HG02981 (cell line): ENCODE results near the gene ZNF821.
"Not testable (repeated sequence)": the region's sequence is repeated elsewhere in the genome, so short reads cannot be mapped to it uniquely, and the experiment has no call there.

ENCODE experiments used
- ATAC-seq: cut with Tn5 transposase; IDR thresholded peaks from one replicate; pipeline ENCODE4 v1.9.1; 2021; ENCODE audit warnings: mild to moderate bottlenecking, moderate library complexity; ENCODE audit not compliant: unreplicated experiment

Gene ZNF821

DNA sequence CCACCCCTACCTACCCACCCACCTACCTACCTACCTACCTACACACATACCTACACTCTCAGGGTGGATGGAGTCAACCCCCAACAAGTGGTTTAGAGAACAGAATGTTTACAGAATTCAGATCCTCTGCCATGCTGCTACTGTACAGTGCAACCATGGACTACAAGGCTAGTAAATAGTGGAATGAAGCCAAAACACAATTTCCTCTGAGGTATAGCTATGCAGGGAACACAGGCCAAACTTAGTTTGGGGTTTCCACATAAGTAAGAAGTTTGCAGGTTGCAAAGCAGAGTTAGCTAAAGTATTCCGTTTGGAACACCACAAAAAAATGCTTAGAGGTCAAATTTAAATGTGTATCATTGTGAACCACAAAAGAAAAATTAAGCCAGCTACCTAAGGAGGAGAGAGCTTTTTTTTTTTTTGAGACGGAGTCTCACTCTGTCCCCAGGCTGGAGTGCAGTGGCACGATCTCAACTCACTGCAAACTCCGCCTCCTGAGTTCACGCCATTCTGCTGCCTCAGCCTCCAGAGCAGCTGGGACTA is 72.7 kb downstream of the ZNF821 start:
- ATAC-seq, result no peak

DNA sequence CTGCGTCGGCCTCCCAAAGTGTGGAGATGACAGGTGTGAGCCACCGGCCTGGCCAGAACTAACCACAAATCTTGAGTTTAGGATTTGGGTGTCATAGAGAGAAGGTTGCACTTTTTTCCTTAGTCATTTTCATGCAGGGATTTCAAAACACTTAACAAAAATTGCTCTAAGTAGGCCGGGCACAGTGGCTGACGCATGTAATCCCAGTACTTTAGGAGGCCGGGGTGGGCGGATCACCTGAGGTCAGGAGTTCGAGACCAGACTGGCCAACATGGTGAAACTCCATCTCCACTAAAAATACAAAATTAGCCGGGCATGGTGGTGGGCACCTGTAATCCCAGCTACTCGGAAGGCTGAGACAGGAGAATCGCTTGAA is 73.8 kb downstream of the ZNF821 start:
- not testable (repeated sequence) for ATAC-seq
